Endothelial cell of umbilical vein (primary cell): ENCODE data around the gene IL22RA1. TPM values are rescaled to one million over a fixed set of nuclear protein-coding genes. Genes with fewer than 3 reads are reported as not detected.

ENCODE experiments used
- BruUV-seq: library from RNA; stranded (reverse); fragments of 400-500 nt; replicated peaks from 2 replicates; lab custom pipeline; 2021; lab: Mats Ljungman, UMichigan
- CTCF ChIA-PET: fragments of 300-600, 350-600 bp; sonication (Branson Sonifier 250); formaldehyde crosslinking; loops from one replicate; lab custom pipeline; 2021; ENCODE audit warnings: antibody characterized with exemption, inconsistent platforms; lab: Charles Lee
- POLR2A ChIA-PET: fragments of 300-600, 350-600 bp; sonication (Branson Sonifier 250); formaldehyde crosslinking; loops from one replicate; lab custom pipeline; 2021; ENCODE audit warnings: antibody characterized with exemption, inconsistent platforms; lab: Charles Lee
- DNase-seq: peaks from one replicate; pipeline ENCODE4 v3.0.0-alpha.2; 2011; ENCODE audit warnings: low read depth, low spot score
- FAIRE-seq: peaks from 2 replicates; lab custom pipeline; 2011; peaks lifted over from hg19 to GRCh38; lab: Jason Lieb, UNC
- H2AFZ ChIP-seq: 2 replicates; pipeline ENCODE4 v1.6.0; 2012; ENCODE audit warnings: low read depth, low read length, control low read depth, inconsistent platforms
- H3K27ac ChIP-seq: 2 replicates; pipeline ENCODE4 v1.5.1; 2011; ENCODE audit warnings: low read depth, mild to moderate bottlenecking, control low read depth, low read length, moderate library complexity; ENCODE audit not compliant: insufficient read depth
- H3K27me3 ChIP-seq, 2 experiments: 2 replicates each; pipeline versions ENCODE4 v1.6.0 to v1.6.1; 2011; ENCODE audit warnings: low read length in 2 of 2, mixed read lengths in 1 of 2; ENCODE audit not compliant: control insufficient read depth in 2 of 2, insufficient read depth in 2 of 2
- H3K36me3 ChIP-seq, 2 experiments: 2 replicates in 1 of 2; 3 replicates in 1 of 2; pipeline ENCODE4 v1.5.1; 2011; ENCODE audit warnings: low read length in 2 of 2, mild to moderate bottlenecking in 1 of 2, moderate library complexity in 1 of 2; ENCODE audit not compliant: control insufficient read depth in 2 of 2, insufficient read depth in 2 of 2; ENCODE audit errors: extremely low read depth in 1 of 2
- H3K4me1 ChIP-seq: 3 replicates; pipeline ENCODE4 v1.5.1; 2011; ENCODE audit warnings: mild to moderate bottlenecking, low read length; ENCODE audit not compliant: control insufficient read depth, insufficient read depth; ENCODE audit errors: extremely low read depth
- H3K4me2 ChIP-seq: 2 replicates; pipeline ENCODE4 v1.6.1; 2011; ENCODE audit warnings: low read length, control low read depth, mixed read lengths; ENCODE audit not compliant: insufficient read depth
- H3K4me3 ChIP-seq, 3 experiments: fragments of 200-600 bp in 1 of 3; sonication (generic), shearing (Covaris generic) in 1 of 3; replicated peaks in 1 of 3; 2 replicates each; pipeline ENCODE4 v1.5.1; 2011 to 2016; ENCODE audit warnings: control low read depth in 3 of 3, low read length in 3 of 3, mild to moderate bottlenecking in 2 of 3, inconsistent platforms in 1 of 3, low read depth in 1 of 3, moderate library complexity in 1 of 3; ENCODE audit not compliant: insufficient read depth in 1 of 3
- H3K79me2 ChIP-seq: 2 replicates; pipeline ENCODE4 v1.6.0; 2012; ENCODE audit warnings: low read length, inconsistent platforms; ENCODE audit not compliant: control insufficient read depth, insufficient read depth
- H3K9ac ChIP-seq: replicated peaks from 2 replicates; pipeline ENCODE3; 2011; ENCODE audit warnings: low read length, control low read depth; ENCODE audit not compliant: insufficient read depth; ENCODE audit errors: extremely low read depth
- H3K9me1 ChIP-seq: replicated peaks from 3 replicates; pipeline ENCODE4 v1.6.0; 2011; ENCODE audit warnings: mild to moderate bottlenecking, low read length; ENCODE audit not compliant: control insufficient read depth, insufficient read depth; ENCODE audit errors: extremely low read depth
- H3K9me3 ChIP-seq: replicated peaks from 2 replicates; pipeline ENCODE4 v1.5.1; 2012; ENCODE audit warnings: low read length, inconsistent platforms; ENCODE audit not compliant: control insufficient read depth, insufficient read depth
- H4K20me1 ChIP-seq: replicated peaks from 2 replicates; pipeline ENCODE3; 2011; ENCODE audit warnings: mild to moderate bottlenecking, low read length; ENCODE audit not compliant: control insufficient read depth, insufficient read depth; ENCODE audit errors: extremely low read depth
- EZH2 ChIP-seq: IDR thresholded peaks from 2 replicates; pipeline ENCODE4 v1.6.1; 2012; ENCODE audit warnings: borderline replicate concordance, low read depth, mild to moderate bottlenecking, moderate library complexity, low read length, inconsistent platforms; ENCODE audit not compliant: severe bottlenecking
- JUN ChIP-seq: IDR thresholded peaks from 2 replicates; pipeline ENCODE4 v1.6.1; 2011; ENCODE audit warnings: borderline replicate concordance, low read depth; ENCODE audit not compliant: insufficient read length, insufficient read depth
- MYC ChIP-seq: IDR thresholded peaks from one replicate; pipeline ENCODE4 v1.6.1; 2011; ENCODE audit warnings: mild to moderate bottlenecking, low read depth, low read length
- POLR2A ChIP-seq: IDR thresholded peaks from 2 replicates; pipeline ENCODE4 v1.6.1; 2012; ENCODE audit warnings: low read depth, mild to moderate bottlenecking, control low read depth, low read length
- POLR2AphosphoS5 ChIP-seq: IDR thresholded peaks from 2 replicates; pipeline ENCODE4 v1.6.1; 2012; ENCODE audit warnings: low read depth, mild to moderate bottlenecking, control low read depth, low read length, moderate library complexity; ENCODE audit not compliant: insufficient read depth
- dilution Hi-C: fragments of 300-500 bp; cut with MboI; formaldehyde crosslinking; loops from one replicate; pipeline ENCODE4 v1.15.0; 2019; ENCODE audit warnings: low sequenced_read_pairs; ENCODE audit not compliant: extremely low pct_ligation_motif_present
- intact Hi-C: fragments of 100-400 bp; cut with micrococcal nuclease; formaldehyde crosslinking; loops from one replicate; pipeline ENCODE4 v1.10.0; 2022
- polyA plus RNA-seq, 4 experiments: library from polyadenylated mRNA; depleted of rRNA in 3 of 4; stranded (reverse) in 3 of 4; unstranded in 1 of 4; fragments of >200 nt; gene quantifications; 2 replicates each; pipeline versions ENCODE4 v1.2.1 to v1.2.3, GENCODE V29; 2011 to 2012; ENCODE audit warnings: missing spikeins in 1 of 4
- total RNA-seq: library from RNA; stranded (reverse); gene quantifications from 2 replicates; pipeline ENCODE4 v1.2.3, GENCODE V29; 2021
- TF ChIP-seq, protein P1 (sequence below), 2 donors: IDR thresholded peaks; 1 replicate in 1 of 2; 2 replicates in 1 of 2; pipeline ENCODE4 v1.5.1; 2011; ENCODE audit warnings: low read length in 2 of 2, mild to moderate bottlenecking in 2 of 2, moderate library complexity in 2 of 2, control low read depth in 1 of 2, inconsistent platforms in 1 of 2, low read depth in 1 of 2; ENCODE audit not compliant: insufficient read depth in 1 of 2; ENCODE audit errors: extremely low read depth in 1 of 2
- TF ChIP-seq, protein P2 (sequence below): IDR thresholded peaks from 2 replicates; pipeline ENCODE4 v1.6.1; 2011; ENCODE audit not compliant: insufficient read depth, insufficient read length

IL22RA1 gene
- total and polyA plus RNA-seq, 2 donors (not counting 3 experiments of a cell fraction or from before 2014, with no cell fraction given): not detected

DNA sequence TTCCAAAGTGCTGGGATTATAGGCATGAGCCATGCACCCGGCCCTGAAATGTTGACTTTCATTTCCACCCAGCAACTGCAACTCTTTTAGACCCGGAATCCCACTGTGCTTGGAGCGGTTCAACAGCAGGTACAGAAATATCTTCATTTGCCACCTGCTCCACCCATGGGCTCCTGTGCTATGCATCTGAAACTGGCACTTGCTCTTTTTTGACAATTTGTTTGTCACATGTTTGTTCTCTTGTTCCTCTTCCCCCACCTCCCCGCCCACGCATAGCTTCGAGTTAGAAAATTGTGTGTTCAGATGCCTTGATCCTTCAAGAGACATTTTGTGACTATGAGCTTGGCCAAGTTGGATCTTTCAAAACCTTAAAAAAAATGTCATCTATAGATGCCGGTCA, 46.6 kb upstream of the IL22RA1 start:
- H2AFZ ChIP-seq: no peak overlapping the region
- no peak overlapping the region for H3K9ac ChIP-seq
- POLR2A ChIA-PET: no interaction called here
- dilution Hi-C loops (no loop called here), intact Hi-C loops (no loop called here)
- BruUV-seq: no TSS peak
- no peak overlapping the region for H3K4me3 ChIP-seq
- no peaks in the 10 kb centered on the region for H3K36me3 ChIP-seq
- TF ChIP-seq, protein P1, sequence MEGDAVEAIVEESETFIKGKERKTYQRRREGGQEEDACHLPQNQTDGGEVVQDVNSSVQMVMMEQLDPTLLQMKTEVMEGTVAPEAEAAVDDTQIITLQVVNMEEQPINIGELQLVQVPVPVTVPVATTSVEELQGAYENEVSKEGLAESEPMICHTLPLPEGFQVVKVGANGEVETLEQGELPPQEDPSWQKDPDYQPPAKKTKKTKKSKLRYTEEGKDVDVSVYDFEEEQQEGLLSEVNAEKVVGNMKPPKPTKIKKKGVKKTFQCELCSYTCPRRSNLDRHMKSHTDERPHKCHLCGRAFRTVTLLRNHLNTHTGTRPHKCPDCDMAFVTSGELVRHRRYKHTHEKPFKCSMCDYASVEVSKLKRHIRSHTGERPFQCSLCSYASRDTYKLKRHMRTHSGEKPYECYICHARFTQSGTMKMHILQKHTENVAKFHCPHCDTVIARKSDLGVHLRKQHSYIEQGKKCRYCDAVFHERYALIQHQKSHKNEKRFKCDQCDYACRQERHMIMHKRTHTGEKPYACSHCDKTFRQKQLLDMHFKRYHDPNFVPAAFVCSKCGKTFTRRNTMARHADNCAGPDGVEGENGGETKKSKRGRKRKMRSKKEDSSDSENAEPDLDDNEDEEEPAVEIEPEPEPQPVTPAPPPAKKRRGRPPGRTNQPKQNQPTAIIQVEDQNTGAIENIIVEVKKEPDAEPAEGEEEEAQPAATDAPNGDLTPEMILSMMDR (IDR thresholded peaks at IDR 0.05; ENCODE audit: extremely low read depth in 1 of 2, insufficient read depth in 1 of 2, low read depth in 1 of 2, low read length in 2 of 2): no peak
- TF ChIP-seq MYC (no peak), EZH2 (no peak), POLR2AphosphoS5 (no peak), POLR2A (no peak), JUN (no peak)
- TF ChIP-seq, protein P2, sequence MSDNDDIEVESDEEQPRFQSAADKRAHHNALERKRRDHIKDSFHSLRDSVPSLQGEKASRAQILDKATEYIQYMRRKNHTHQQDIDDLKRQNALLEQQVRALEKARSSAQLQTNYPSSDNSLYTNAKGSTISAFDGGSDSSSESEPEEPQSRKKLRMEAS: no peak
- DNase-seq (no peak), FAIRE-seq (no peak)
- no peaks in the 10 kb centered on the region for H3K79me2 ChIP-seq
- no peak overlapping the region for H3K4me2 ChIP-seq
- no peak overlapping the region for H3K27ac ChIP-seq
- no peaks in the 10 kb centered on the region for H3K9me3 ChIP-seq
- H3K4me1 ChIP-seq: peaks cover 2% of the 10 kb centered on the region
- CTCF ChIA-PET: interaction anchor here (0.9 to 2.4 kb wide), 4 partner anchors 9 to 204 kb away, joined by 3 to 21 read pairs (median 12); no protein-coding TSS in a partner anchor
- H3K27me3 ChIP-seq: peaks cover 13 to 14% of the 10 kb centered on the region in 2 experiments
- no peaks in the 10 kb centered on the region for H3K9me1 ChIP-seq
- no peaks in the 10 kb centered on the region for H4K20me1 ChIP-seq
